Gastrocnemius medialis (tissue), 4 donors: ENCODE results near the gene CD96. TPM values are rescaled to one million over a fixed set of nuclear protein-coding genes. Genes with fewer than 3 reads are reported as not detected.

Experiments used
- ATAC-seq, 2 donors: fragments of 150-250 bp; one replicate each; pipeline ENCODE4 v1.9.1; 2016
- DNase-seq, 2 donors: peaks; one replicate each; pipeline ENCODE4 v3.0.0-alpha.2; 2019
- H3K27ac ChIP-seq, 4 donors: fragments of 200-600 bp; sonication (generic); 1 replicate in 1 of 4; 2 replicates in 3 of 4; pipeline ENCODE4 v1.5.1; 2016 to 2018; ENCODE audit warnings: mild to moderate bottlenecking in 2 of 4, moderate library complexity in 1 of 4
- H3K27me3 ChIP-seq, 3 donors: fragments of 200-600 bp; sonication (generic) in 2 of 3; 1 replicate in 1 of 3; 2 replicates in 2 of 3; pipeline versions ENCODE4 v1.5.1 to v1.6.0; 2016 to 2019; ENCODE audit warnings: mild to moderate bottlenecking in 1 of 3, moderate library complexity in 1 of 3
- H3K36me3 ChIP-seq, 2 donors: fragments of 200-600 bp; sonication (generic) in 1 of 2; one replicate each; pipeline ENCODE4 v1.5.1; 2017 to 2018
- H3K4me1 ChIP-seq, 2 donors: fragments of 200-600 bp; sonication (generic) in 1 of 2; one replicate each; pipeline ENCODE4 v1.5.1; 2016 to 2017; ENCODE audit warnings: mild to moderate bottlenecking in 2 of 2
- H3K4me3 ChIP-seq, 4 donors: fragments of 200-600 bp; sonication (generic) in 3 of 4; 1 replicate in 1 of 4; 2 replicates in 3 of 4; pipeline ENCODE4 v1.5.1; 2016 to 2019; ENCODE audit warnings: mild to moderate bottlenecking in 2 of 4
- H3K9me3 ChIP-seq, 3 donors: fragments of 200-600 bp; sonication (generic) in 2 of 3; 1 replicate in 1 of 3; 2 replicates in 2 of 3; pipeline ENCODE4 v1.5.1; 2016 to 2019
- POLR2A ChIP-seq, 2 donors: fragments of 450-650 bp; IDR thresholded peaks; one replicate each; pipeline ENCODE4 v1.6.1; 2017; ENCODE audit warnings: antibody characterized with exemption in 2 of 2, mild to moderate bottlenecking in 2 of 2, moderate library complexity in 2 of 2
- in situ Hi-C, 4 donors: fragments of 200-750 bp; cut with MboI; loops; one replicate each; pipeline versions ENCODE4 v1.15.0 to v1.8.0; 2017; ENCODE audit warnings: low sequenced_read_pairs in 4 of 4
- intact Hi-C: fragments of 100-400 bp; cut with DNase I; formaldehyde crosslinking; loops from one replicate; pipeline ENCODE4 v1.15.1; 2023; ENCODE audit warnings: low total_unique reads
- total RNA-seq, 4 donors: library from RNA; depleted of rRNA; stranded (reverse); fragments of >200 nt; gene quantifications; one replicate each; pipeline versions ENCODE4 v1.1.0 to v1.2.3, GENCODE V29; 2016
- TF ChIP-seq, protein P1 (sequence below), 5 experiments: fragments of 450-650 bp in 3 of 5; fragments of 200-600 bp in 2 of 5; sonication (generic) in 2 of 5; IDR thresholded peaks in 4 of 5; conservative IDR thresholded peaks in 1 of 5; 1 replicate in 4 of 5; 2 replicates in 1 of 5; pipeline ENCODE4 v1.5.1; 2016 to 2019; ENCODE audit warnings: antibody characterized with exemption in 5 of 5, mild to moderate bottlenecking in 3 of 5, moderate library complexity in 3 of 5

CD96 gene
- total RNA-seq, 4 donors from 2014 or later: 0.85 TPM; not detected in 3

DNA sequence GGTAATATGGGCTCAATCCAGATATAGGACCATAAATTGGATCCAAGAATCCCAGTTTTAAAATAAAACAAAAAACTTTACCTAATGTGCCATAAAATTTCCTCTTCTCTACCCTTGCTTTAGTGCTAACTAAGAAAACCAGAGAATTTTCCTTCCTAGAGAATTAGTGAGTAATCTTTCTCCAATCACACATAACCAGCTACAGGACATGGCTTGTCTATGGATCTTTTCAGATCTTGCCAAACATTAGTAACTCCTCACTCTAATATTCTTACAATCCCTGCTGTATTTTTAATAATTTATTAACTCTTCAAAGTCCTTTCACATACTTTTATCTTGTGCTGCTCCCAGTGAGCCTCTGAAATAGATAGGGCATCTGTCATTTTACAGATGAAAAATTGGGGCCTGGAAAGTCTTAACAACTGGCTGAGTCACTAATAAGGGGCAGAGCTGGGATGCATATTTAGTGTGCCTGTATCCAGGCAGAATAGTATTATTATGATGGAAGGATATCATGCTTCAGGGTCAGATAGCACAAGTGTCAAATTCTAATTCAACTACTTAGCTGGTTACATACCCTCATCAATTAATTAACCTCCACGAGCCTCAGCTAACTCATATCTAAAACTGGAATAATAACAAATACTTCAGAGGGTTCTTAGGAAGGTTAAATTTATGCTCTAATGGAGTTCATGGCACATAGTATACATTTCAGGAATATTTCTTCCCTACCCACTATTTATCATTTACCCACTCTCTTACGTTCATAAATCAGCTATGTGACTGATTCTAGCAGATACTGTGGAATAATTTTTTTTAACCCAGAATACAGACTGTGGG is 47.5 kb downstream of the CD96 start:
- TF ChIP-seq POLR2A (IDR thresholded peaks at IDR 0.05): no peak
- TF ChIP-seq, protein P1, sequence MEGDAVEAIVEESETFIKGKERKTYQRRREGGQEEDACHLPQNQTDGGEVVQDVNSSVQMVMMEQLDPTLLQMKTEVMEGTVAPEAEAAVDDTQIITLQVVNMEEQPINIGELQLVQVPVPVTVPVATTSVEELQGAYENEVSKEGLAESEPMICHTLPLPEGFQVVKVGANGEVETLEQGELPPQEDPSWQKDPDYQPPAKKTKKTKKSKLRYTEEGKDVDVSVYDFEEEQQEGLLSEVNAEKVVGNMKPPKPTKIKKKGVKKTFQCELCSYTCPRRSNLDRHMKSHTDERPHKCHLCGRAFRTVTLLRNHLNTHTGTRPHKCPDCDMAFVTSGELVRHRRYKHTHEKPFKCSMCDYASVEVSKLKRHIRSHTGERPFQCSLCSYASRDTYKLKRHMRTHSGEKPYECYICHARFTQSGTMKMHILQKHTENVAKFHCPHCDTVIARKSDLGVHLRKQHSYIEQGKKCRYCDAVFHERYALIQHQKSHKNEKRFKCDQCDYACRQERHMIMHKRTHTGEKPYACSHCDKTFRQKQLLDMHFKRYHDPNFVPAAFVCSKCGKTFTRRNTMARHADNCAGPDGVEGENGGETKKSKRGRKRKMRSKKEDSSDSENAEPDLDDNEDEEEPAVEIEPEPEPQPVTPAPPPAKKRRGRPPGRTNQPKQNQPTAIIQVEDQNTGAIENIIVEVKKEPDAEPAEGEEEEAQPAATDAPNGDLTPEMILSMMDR (IDR thresholded peaks at IDR 0.05 in 4 of 5, conservative IDR thresholded peaks at IDR 0.05 in 1 of 5): no peak
- H3K27me3 ChIP-seq: no peaks in the 10 kb centered on the region
- intact Hi-C loops (no loop called here), in situ Hi-C loops (no loop called here)
- no peaks in the 10 kb centered on the region for H3K9me3 ChIP-seq
- DNase-seq (no peak), ATAC-seq (no peak)
- no peak overlapping the region for H3K27ac ChIP-seq
- no peaks in the 10 kb centered on the region for H3K4me1 ChIP-seq
- no peak overlapping the region for H3K4me3 ChIP-seq
- H3K36me3 ChIP-seq: no peaks in the 10 kb centered on the region

DNA sequence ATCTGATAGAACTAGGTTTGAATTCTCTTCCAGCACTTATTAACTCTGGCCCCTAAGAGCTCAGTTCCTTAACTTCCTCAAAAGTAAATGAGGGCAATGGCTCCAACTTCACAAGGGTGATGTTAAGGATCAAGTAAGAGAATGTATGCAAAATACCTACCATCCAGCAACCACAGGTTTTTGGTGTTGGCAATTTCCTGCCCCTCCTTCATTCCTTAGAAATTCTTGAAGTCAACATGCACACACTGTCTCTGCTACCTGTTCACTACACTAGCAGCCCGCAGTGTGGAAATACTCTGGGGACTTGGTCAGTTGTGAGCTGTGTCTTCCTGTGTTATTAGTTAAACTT is 48.1 kb downstream of the CD96 start:
- no peak overlapping the region for H3K4me3 ChIP-seq
- H3K27me3 ChIP-seq: no peaks in the 10 kb centered on the region
- in situ Hi-C loops: no loop called here
- ATAC-seq (no peak), DNase-seq (no peak)
- TF ChIP-seq, protein P1 (IDR thresholded peaks at IDR 0.05 in 4 of 5, conservative IDR thresholded peaks at IDR 0.05 in 1 of 5): no peak
- no peak for TF ChIP-seq POLR2A (IDR thresholded peaks at IDR 0.05)
- H3K4me1 ChIP-seq: no peaks in the 10 kb centered on the region
- no peak overlapping the region for H3K27ac ChIP-seq
- no peaks in the 10 kb centered on the region for H3K9me3 ChIP-seq
- no peaks in the 10 kb centered on the region for H3K36me3 ChIP-seq
- intact Hi-C loops: no loop called here

DNA sequence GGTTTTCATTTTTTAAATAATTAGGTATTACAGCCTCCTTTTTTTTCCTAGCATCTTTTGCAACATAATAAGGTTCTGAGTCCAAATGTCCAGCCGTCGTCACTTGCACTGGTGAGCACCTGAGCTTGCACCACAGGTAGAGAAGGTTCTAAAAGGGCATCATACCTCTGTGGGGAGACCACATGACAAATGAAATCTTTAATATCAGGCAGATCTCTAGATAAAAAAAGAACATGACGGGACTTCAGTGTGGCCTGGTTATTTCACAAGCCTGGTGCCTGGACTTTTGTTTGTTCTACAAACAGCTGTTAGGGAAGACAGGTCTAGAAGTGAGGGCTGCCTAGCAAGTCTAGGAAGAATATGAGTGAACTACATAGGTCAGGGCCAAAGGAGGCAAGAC is 49.6 kb downstream of the CD96 start:
- Histone ChIP-seq H3K27me3 (no peaks in the 10 kb centered on the region), H3K36me3 (no peaks in the 10 kb centered on the region), H3K4me3 (no peak overlapping the region), H3K9me3 (no peaks in the 10 kb centered on the region), H3K4me1 (no peaks in the 10 kb centered on the region), H3K27ac (no peak overlapping the region)
- no peak for TF ChIP-seq POLR2A (IDR thresholded peaks at IDR 0.05)
- TF ChIP-seq, protein P1 (IDR thresholded peaks at IDR 0.05 in 4 of 5, conservative IDR thresholded peaks at IDR 0.05 in 1 of 5): no peak
- intact Hi-C loops (no loop called here), in situ Hi-C loops (no loop called here)
- ATAC-seq (no peak), DNase-seq (no peak)

DNA sequence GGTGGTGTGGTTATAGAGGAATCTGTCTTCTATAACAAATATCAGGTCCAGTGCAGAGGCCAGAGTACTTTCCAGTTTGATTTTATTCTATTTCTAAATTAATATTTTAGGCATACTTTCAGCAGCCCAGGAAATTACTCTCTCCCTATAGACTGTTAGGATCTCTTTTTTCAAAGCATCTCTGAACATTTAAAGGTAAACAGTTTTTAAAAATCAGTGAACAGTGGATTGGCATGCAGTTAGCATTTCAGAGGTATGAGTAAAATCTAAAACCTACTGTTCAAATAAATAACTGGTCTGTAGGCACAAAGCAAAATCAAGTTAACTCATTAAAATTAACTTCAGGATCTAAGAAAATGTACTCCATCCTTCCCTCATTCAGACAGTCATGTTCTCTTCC is 50.1 kb downstream of the CD96 start:
- DNase-seq (no peak), ATAC-seq (no peak)
- H3K9me3 ChIP-seq: no peaks in the 10 kb centered on the region
- TF ChIP-seq POLR2A (IDR thresholded peaks at IDR 0.05): no peak
- TF ChIP-seq, protein P1 (IDR thresholded peaks at IDR 0.05 in 4 of 5, conservative IDR thresholded peaks at IDR 0.05 in 1 of 5): no peak
- intact Hi-C loops: no loop called here
- in situ Hi-C loops: no loop called here
- H3K36me3 ChIP-seq: no peaks in the 10 kb centered on the region
- H3K27me3 ChIP-seq: no peaks in the 10 kb centered on the region
- H3K27ac ChIP-seq: no peak overlapping the region
- H3K4me1 ChIP-seq: no peaks in the 10 kb centered on the region
- no peak overlapping the region for H3K4me3 ChIP-seq

DNA sequence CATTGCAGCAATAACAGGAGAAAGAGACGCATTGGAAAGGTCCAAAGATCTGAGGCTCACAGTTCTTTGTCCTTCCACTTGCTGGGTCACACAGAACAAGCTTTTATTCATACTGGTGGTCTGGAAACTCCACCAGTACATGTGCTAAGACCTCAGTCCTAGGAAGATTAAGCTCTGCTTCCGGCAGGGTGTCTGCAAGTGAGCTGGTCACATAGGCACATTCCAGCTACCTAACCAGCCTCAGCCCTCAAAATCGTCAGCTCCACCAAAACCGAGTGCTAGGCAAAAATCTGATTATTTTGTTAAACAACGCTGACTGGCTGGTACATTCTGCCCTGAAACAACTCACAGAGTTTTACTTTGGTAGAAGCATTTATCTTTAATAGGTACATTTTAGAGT is 50.9 kb downstream of the CD96 start:
- DNase-seq (no peak), ATAC-seq (no peak)
- no peaks in the 10 kb centered on the region for H3K4me1 ChIP-seq
- no peaks in the 10 kb centered on the region for H3K27me3 ChIP-seq
- no peaks in the 10 kb centered on the region for H3K9me3 ChIP-seq
- no peak overlapping the region for H3K27ac ChIP-seq
- H3K4me3 ChIP-seq: no peak overlapping the region
- TF ChIP-seq POLR2A (IDR thresholded peaks at IDR 0.05): no peak
- TF ChIP-seq, protein P1 (IDR thresholded peaks at IDR 0.05 in 4 of 5, conservative IDR thresholded peaks at IDR 0.05 in 1 of 5): no peak
- H3K36me3 ChIP-seq: no peaks in the 10 kb centered on the region
- in situ Hi-C loops (no loop called here), intact Hi-C loops (no loop called here)
